Tibial nerve (tissue), 4 donors: ENCODE data around the gene AGBL3. TPM values are rescaled to one million over a fixed set of nuclear protein-coding genes. Genes with fewer than 3 reads are reported as not detected.

Source experiments
- DNase-seq, 2 donors: peaks; one replicate each; pipeline ENCODE4 v3.0.0-alpha.2; 2019; ENCODE audit warnings: low spot score in 2 of 2
- H3K27ac ChIP-seq, 4 donors: fragments of 200-600 bp; sonication (generic) in 3 of 4; one replicate each; pipeline ENCODE4 v1.5.1; 2017 to 2019; ENCODE audit warnings: mild to moderate bottlenecking in 1 of 4
- H3K27me3 ChIP-seq, 2 donors: fragments of 200-600 bp; sonication (generic) in 1 of 2; one replicate each; pipeline versions ENCODE4 v1.5.1 to v1.6.0; 2017 to 2019
- H3K36me3 ChIP-seq, 3 donors: fragments of 200-600 bp; sonication (generic); one replicate each; pipeline ENCODE4 v1.5.1; 2018 to 2019
- H3K4me1 ChIP-seq, 4 donors: fragments of 200-600 bp; sonication (generic) in 3 of 4; one replicate each; pipeline ENCODE4 v1.5.1; 2017 to 2019
- H3K4me3 ChIP-seq, 4 donors: fragments of 200-600 bp; sonication (generic) in 3 of 4; one replicate each; pipeline ENCODE4 v1.5.1; 2017 to 2019; ENCODE audit warnings: mild to moderate bottlenecking in 1 of 4, moderate library complexity in 1 of 4
- H3K9me3 ChIP-seq, 4 donors: fragments of 200-600 bp; sonication (generic) in 3 of 4; one replicate each; pipeline ENCODE4 v1.5.1; 2017 to 2019
- CTCF ChIP-seq, 5 experiments: fragments of 200-600 bp in 3 of 5; fragments of 450-650 bp in 2 of 5; sonication (generic) in 3 of 5; IDR thresholded peaks; one replicate each; pipeline ENCODE4 v1.5.1; 2016 to 2019; ENCODE audit warnings: antibody characterized with exemption in 5 of 5, mild to moderate bottlenecking in 3 of 5, moderate library complexity in 2 of 5
- EP300 ChIP-seq, 2 donors: sonication (generic); formaldehyde crosslinking; IDR thresholded peaks; one replicate each; pipeline ENCODE4 v1.6.1; 2017; ENCODE audit warnings: antibody characterized with exemption in 2 of 2, mild to moderate bottlenecking in 1 of 2
- POLR2A ChIP-seq, 2 donors: fragments of 450-650 bp; IDR thresholded peaks; one replicate each; pipeline ENCODE4 v1.6.1; 2017; ENCODE audit warnings: antibody characterized with exemption in 2 of 2, mild to moderate bottlenecking in 2 of 2, moderate library complexity in 2 of 2
- WGBS, 2 donors: methylation state at CpG; one replicate each; pipeline ENCODE4 v1.1.5; 2018; 5-methylcytosine and 5-hydroxymethylcytosine counted together
- total RNA-seq, 4 donors: library from RNA; depleted of rRNA; stranded (reverse); fragments of >200 nt; gene quantifications; one replicate each; pipeline ENCODE4 v1.1.0, GENCODE V29; 2016

The AGBL3 gene
- total RNA-seq, 4 donors from 2014 or later = 1.3 to 3.1 (median 1.9) TPM

GRCh38 chr7:135129579-135129978, 143.3 kb downstream of the AGBL3 start:
- peaks cover 0 to 4% (median 0%) of the 10 kb centered on the region in 3 donors for H3K36me3 ChIP-seq
- no peak for DNase-seq
- TF ChIP-seq EP300 (IDR thresholded peaks at IDR 0.05) = no peak
- no peak for TF ChIP-seq CTCF (IDR thresholded peaks at IDR 0.05)
- TF ChIP-seq POLR2A (IDR thresholded peaks at IDR 0.05) = no peak

GRCh38 chr7:135143885-135144668, 157.8 kb downstream of the AGBL3 start:
- Histone ChIP-seq H3K9me3 (no peaks in the 10 kb centered on the region), H3K4me3 (no peak overlapping the region), H3K36me3 (no peaks in the 10 kb centered on the region), H3K27me3 (no peaks in the 10 kb centered on the region), H3K27ac (peak overlapping the region in 1 of 4 donors; percentile 46), H3K4me1 (peaks cover 0 to 16% (median 4%) of the 10 kb centered on the region in 4 donors)
- no peak for DNase-seq
- no peak for TF ChIP-seq POLR2A (IDR thresholded peaks at IDR 0.05)
- no peak for TF ChIP-seq CTCF (IDR thresholded peaks at IDR 0.05)
- no peak for TF ChIP-seq EP300 (IDR thresholded peaks at IDR 0.05)
- 78 to 87% methylated on average over 3 of the region's 3 CpGs for WGBS, 2 donors

More at GRCh38 chr7:135129579-135129978, 143.3 kb downstream of the AGBL3 start:
- Histone ChIP-seq H3K27me3 (no peaks in the 10 kb centered on the region), H3K4me3 (no peak overlapping the region), H3K4me1 (no peaks in the 10 kb centered on the region), H3K9me3 (peaks cover 0 to 11% (median 5%) of the 10 kb centered on the region in 4 donors), H3K27ac (no peak overlapping the region)

- Histone ChIP-seq H3K27ac (peak overlapping the region; percentile 88 to 98 (median 96)), H3K27me3 (no peaks in the 10 kb centered on the region), H3K9me3 (no peaks in the 10 kb centered on the region), H3K4me3 (peak overlapping the region; percentile 43 to 59 (median 52)), H3K4me1 (peaks cover 0 to 43% (median 23%) of the 10 kb centered on the region in 4 donors), H3K36me3 (peaks cover 0 to 4% (median 0%) of the 10 kb centered on the region in 3 donors)
- no peak for DNase-seq
- TF ChIP-seq POLR2A (IDR thresholded peaks at IDR 0.05) = no peak
- TF ChIP-seq EP300 (IDR thresholded peaks at IDR 0.05) = peak; percentile 10 to 42
- TF ChIP-seq CTCF (IDR thresholded peaks at IDR 0.05) = no peak
- WGBS, 2 donors = 6 to 9% methylated on average over 6 of the region's 6 CpGs
These were observed 161.1 kb downstream of the AGBL3 start for GRCh38 chr7:135147341-135147898.

- Histone ChIP-seq H3K4me1 (peaks cover 0 to 43% (median 23%) of the 10 kb centered on the region in 4 donors), H3K9me3 (peaks cover 0 to 4% (median 0%) of the 10 kb centered on the region in 4 donors), H3K27ac (peak within 1 kb of the TSS; percentile 88 to 98 (median 96)), H3K36me3 (peaks cover 0 to 11% (median 0%) of the 10 kb centered on the region in 3 donors), H3K27me3 (no peaks in the 10 kb centered on the region), H3K4me3 (peak within 1 kb of the TSS; percentile 43 to 59 (median 52))
- WGBS, 2 donors = 12 to 16% methylated on average over 13 of the region's 13 CpGs
- TF ChIP-seq CTCF (IDR thresholded peaks at IDR 0.05) = peak in 1 of 5 experiments; percentile 15
- TF ChIP-seq POLR2A (IDR thresholded peaks at IDR 0.05) = peak; percentile 72 to 84
- peak; percentile 92 to 97 for TF ChIP-seq EP300 (IDR thresholded peaks at IDR 0.05)
- DNase-seq = peak in 1 of 2 donors; percentile 67
These were observed 161.8 kb downstream of the AGBL3 start, which contains the start of gene TMEM140 for GRCh38 chr7:135147899-135148721. Gene TMEM140 (plus strand): TSS chr7:135148072. CDS start chr7:135164442, 16,370 bp downstream.
